ENCODE data around the gene C10orf143.

DNA sequence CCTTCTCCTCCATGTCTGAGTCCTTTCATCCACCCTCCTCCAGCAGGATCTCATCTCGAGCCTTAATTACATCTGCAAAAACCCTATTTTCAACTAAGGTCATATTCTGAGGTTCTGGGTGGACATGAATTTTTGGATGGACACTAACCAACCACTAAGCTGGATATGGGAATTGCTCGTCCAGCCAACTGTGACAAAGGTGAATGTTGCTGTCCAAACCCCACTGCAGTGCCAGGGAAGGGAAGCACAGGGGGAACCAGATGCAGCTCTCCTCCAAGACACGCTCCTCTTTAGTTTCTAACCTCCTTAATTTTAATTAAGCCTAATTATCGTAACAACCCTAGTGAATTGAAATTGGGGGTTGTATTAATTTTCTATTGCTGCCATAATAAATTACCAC, 81.4 kb downstream of the C10orf143 start:
- TF ChIP-seq CEBPB (IDR thresholded peaks at IDR 0.05) (no peak), FOSL2 (IDR thresholded peaks at IDR 0.05) (no peak), FOSL2 (CRISPR knock-in tag; IDR thresholded peaks at IDR 0.05) (no peak), JUN (IDR thresholded peaks at IDR 0.05) (no peak), ESRRA (IDR thresholded peaks at IDR 0.05; ENCODE audit: borderline replicate concordance, low read length) (no peak), HOXB5 (CRISPR knock-in tag; IDR thresholded peaks at IDR 0.05) (no peak), POLR2A (IDR thresholded peaks at IDR 0.05; ENCODE audit: low read length) (no peak), POLR2AphosphoS2 (conservative IDR thresholded peaks at IDR 0.05; ENCODE audit: low read length) (no peak), SMC3 (IDR thresholded peaks at IDR 0.05) (no peak), RFX5 (IDR thresholded peaks at IDR 0.05) (no peak), HDAC2 (IDR thresholded peaks at IDR 0.05) (no peak), RARB (CRISPR knock-in tag; IDR thresholded peaks at IDR 0.05) (no peak)
- TF ChIP-seq, protein P1, sequence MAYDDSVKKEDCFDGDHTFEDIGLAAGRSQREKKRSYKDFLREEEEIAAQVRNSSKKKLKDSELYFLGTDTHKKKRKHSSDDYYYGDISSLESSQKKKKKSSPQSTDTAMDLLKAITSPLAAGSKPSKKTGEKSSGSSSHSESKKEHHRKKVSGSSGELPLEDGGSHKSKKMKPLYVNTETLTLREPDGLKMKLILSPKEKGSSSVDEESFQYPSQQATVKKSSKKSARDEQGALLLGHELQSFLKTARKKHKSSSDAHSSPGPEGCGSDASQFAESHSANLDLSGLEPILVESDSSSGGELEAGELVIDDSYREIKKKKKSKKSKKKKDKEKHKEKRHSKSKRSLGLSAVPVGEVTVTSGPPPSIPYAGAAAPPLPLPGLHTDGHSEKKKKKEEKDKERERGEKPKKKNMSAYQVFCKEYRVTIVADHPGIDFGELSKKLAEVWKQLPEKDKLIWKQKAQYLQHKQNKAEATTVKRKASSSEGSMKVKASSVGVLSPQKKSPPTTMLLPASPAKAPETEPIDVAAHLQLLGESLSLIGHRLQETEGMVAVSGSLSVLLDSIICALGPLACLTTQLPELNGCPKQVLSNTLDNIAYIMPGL (CRISPR knock-in tag; IDR thresholded peaks at IDR 0.05; ENCODE audit: borderline replicate concordance): no peak
- TF ChIP-seq, protein P2, sequence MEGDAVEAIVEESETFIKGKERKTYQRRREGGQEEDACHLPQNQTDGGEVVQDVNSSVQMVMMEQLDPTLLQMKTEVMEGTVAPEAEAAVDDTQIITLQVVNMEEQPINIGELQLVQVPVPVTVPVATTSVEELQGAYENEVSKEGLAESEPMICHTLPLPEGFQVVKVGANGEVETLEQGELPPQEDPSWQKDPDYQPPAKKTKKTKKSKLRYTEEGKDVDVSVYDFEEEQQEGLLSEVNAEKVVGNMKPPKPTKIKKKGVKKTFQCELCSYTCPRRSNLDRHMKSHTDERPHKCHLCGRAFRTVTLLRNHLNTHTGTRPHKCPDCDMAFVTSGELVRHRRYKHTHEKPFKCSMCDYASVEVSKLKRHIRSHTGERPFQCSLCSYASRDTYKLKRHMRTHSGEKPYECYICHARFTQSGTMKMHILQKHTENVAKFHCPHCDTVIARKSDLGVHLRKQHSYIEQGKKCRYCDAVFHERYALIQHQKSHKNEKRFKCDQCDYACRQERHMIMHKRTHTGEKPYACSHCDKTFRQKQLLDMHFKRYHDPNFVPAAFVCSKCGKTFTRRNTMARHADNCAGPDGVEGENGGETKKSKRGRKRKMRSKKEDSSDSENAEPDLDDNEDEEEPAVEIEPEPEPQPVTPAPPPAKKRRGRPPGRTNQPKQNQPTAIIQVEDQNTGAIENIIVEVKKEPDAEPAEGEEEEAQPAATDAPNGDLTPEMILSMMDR (IDR thresholded peaks at IDR 0.05): no peak
- TF ChIP-seq, protein P3, sequence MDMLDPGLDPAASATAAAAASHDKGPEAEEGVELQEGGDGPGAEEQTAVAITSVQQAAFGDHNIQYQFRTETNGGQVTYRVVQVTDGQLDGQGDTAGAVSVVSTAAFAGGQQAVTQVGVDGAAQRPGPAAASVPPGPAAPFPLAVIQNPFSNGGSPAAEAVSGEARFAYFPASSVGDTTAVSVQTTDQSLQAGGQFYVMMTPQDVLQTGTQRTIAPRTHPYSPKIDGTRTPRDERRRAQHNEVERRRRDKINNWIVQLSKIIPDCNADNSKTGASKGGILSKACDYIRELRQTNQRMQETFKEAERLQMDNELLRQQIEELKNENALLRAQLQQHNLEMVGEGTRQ (IDR thresholded peaks at IDR 0.05): no peak
